Colonic mucosa (tissue), 4 donors: Measurements from ENCODE around the gene BLM. TPM values are rescaled to one million over a fixed set of nuclear protein-coding genes. Genes with fewer than 3 reads are reported as not detected.

Experiments used
- DNase-seq: peaks from one replicate; pipeline ENCODE4 v3.0.0-alpha.2; 2020
- H3K27ac ChIP-seq: fragments of 200-600 bp; one replicate; pipeline ENCODE4 v1.8.0; 2021
- H3K27me3 ChIP-seq: fragments of 200-600 bp; one replicate; pipeline ENCODE4 v1.8.0; 2021
- H3K36me3 ChIP-seq: fragments of 200-600 bp; one replicate; pipeline ENCODE4 v1.8.0; 2021
- H3K4me1 ChIP-seq: fragments of 200-600 bp; one replicate; pipeline ENCODE4 v1.8.0; 2021; ENCODE audit warnings: mild to moderate bottlenecking
- H3K4me3 ChIP-seq: fragments of 200-600 bp; one replicate; pipeline ENCODE4 v1.8.0; 2021
- H3K9ac ChIP-seq, 2 donors: one replicate each; pipeline ENCODE4 v1.7.0; 2013; ENCODE audit warnings: control low read depth in 2 of 2, low read depth in 2 of 2, low read length in 2 of 2
- H3K9me3 ChIP-seq: fragments of 200-600 bp; one replicate; pipeline ENCODE4 v1.8.0; 2021
- CTCF ChIP-seq: fragments of 200-600 bp; IDR thresholded peaks from one replicate; pipeline ENCODE4 v1.8.0; 2022; ENCODE audit warnings: antibody characterized with exemption, mild to moderate bottlenecking
- intact Hi-C: fragments of 100-400 bp; cut with DNase I; formaldehyde crosslinking; loops from one replicate; pipeline ENCODE4 v1.14.1; 2022
- total RNA-seq, 2 donors: library from RNA; stranded (reverse); fragmentation: NEBNext Ultra II Directional in 1 of 2; extraction: Animal tissue kit (Norgen Biotek cat#: 25700) in 1 of 2; gene quantifications; one replicate each; pipeline ENCODE4 v1.2.1, GENCODE V29; 2021
- donor health status: healthy.
- donor health status: DM: no; HTN: no; CAD: no.
- donor health status: DM: no; HTN: no; CAD: no.

Gene BLM
- total RNA-seq, 2 donors from 2014 or later: 3.3 to 16.7 TPM

- TF ChIP-seq CTCF: no peak
- no peaks in the 10 kb centered on the region for H3K36me3 ChIP-seq
- intact Hi-C loops: no loop called here
Observed at GRCh38 chr15:90706394-90707327, 10.5 kb upstream of the BLM start.

DNA sequence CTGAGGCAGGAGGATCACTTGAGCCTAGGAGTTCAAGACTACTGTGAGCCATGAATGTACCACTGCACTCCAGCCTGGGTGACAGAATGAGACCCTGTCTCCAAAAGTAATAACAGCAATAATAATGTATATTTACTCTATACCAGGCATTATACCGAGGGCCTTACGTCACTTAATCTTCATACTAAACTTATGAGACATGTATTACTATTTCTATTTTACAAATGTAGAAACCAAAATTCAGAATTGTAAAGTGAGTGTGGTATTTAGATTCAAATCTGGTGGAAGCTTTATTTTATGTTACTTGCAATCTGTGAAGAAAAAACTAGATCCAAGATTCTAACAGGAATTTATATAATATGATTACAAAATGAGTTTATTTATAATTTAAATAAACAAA is 9.7 kb upstream of the BLM start:
- H3K36me3 ChIP-seq: no peaks in the 10 kb centered on the region
- DNase-seq: no peak
- H3K27ac ChIP-seq: no peak overlapping the region
- TF ChIP-seq CTCF: no peak
- intact Hi-C loops: no loop called here
- H3K4me1 ChIP-seq: no peaks in the 10 kb centered on the region
- no peak overlapping the region for H3K4me3 ChIP-seq
- no peak overlapping the region for H3K9ac ChIP-seq
- no peaks in the 10 kb centered on the region for H3K27me3 ChIP-seq
- H3K9me3 ChIP-seq: no peaks in the 10 kb centered on the region

More at GRCh38 chr15:90706394-90707327, 10.5 kb upstream of the BLM start:
- no peaks in the 10 kb centered on the region for H3K4me1 ChIP-seq
- H3K27ac ChIP-seq: no peak overlapping the region
- H3K27me3 ChIP-seq: no peaks in the 10 kb centered on the region
- no peak for DNase-seq
- H3K4me3 ChIP-seq: no peak overlapping the region
- H3K9me3 ChIP-seq: no peaks in the 10 kb centered on the region
- no peak overlapping the region for H3K9ac ChIP-seq

DNA sequence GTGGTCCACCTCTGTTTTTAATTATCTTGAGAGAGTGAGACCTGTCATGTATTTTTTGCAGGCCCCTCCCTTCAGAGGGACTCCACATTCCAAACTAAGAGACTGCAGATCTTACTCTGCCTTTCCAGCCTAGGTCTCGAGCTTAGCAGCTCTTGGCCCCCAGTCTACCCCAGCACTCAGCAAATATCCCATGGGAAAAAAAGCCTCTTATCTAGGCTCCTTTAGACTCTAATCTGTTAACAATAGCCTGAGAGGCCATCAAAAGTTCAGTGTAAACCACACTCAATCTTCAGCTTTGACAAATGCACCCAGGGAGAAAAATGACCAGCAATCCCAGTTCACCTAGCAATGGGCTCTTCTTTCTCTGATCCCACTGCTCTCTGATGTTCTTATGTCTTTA is 8.6 kb upstream of the BLM start:
- intact Hi-C loops: no loop called here
- TF ChIP-seq CTCF: no peak
- H3K27me3 ChIP-seq: no peaks in the 10 kb centered on the region

GRCh38 chr15:90709278-90709677 is 7.9 kb upstream of the BLM start:
- no peak overlapping the region for H3K4me3 ChIP-seq
- intact Hi-C loops: no loop called here
- DNase-seq: no peak
- no peaks in the 10 kb centered on the region for H3K27me3 ChIP-seq
- H3K27ac ChIP-seq: no peak overlapping the region
- no peak for TF ChIP-seq CTCF
- H3K9me3 ChIP-seq: no peaks in the 10 kb centered on the region
- H3K4me1 ChIP-seq: no peaks in the 10 kb centered on the region
- H3K36me3 ChIP-seq: no peaks in the 10 kb centered on the region
- no peak overlapping the region for H3K9ac ChIP-seq

More for the DNA sequence above, 8.6 kb upstream of the BLM start:
- Histone ChIP-seq H3K9ac (no peak overlapping the region), H3K36me3 (no peaks in the 10 kb centered on the region), H3K9me3 (no peaks in the 10 kb centered on the region), H3K27ac (no peak overlapping the region), H3K4me3 (no peak overlapping the region), H3K4me1 (no peaks in the 10 kb centered on the region)
- no peak for DNase-seq

DNA sequence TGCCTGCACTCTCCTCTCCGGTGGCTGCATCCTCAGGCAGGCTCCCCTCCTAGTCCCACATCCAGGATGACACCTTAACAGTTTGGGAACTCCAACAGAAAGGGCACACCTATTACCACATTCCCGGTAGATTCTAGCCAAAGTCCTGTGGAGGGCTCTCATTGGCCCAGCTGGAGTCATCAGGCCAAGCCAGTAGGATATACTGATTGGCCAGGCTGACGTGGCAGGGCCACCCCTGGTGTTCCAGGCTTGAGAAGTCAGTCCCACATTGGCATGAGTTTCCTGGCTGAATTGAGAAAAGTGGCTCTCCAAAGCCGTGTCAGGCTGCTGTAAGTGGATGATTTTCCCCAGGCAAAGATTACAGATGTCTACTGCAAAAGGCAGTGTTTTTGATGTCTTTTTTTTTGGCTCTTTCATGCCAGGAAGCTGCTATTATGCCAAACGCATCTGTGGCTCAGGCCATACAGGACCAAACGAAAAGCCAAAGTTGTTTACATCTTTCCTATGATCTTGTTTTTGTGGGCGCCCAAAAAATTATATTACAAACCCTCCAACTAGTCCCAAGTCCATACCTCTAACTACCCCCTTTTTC is 6.6 kb upstream of the BLM start:
- Histone ChIP-seq H3K27me3 (no peaks in the 10 kb centered on the region), H3K9me3 (no peaks in the 10 kb centered on the region), H3K27ac (no peak overlapping the region), H3K36me3 (no peaks in the 10 kb centered on the region), H3K4me3 (no peak overlapping the region), H3K9ac (no peak overlapping the region), H3K4me1 (no peaks in the 10 kb centered on the region)
- no peak for DNase-seq
- intact Hi-C loops: no loop called here
- TF ChIP-seq CTCF: no peak
